WTC11 (cell line): Measurements from ENCODE around the gene ACTRT3. TPM values are rescaled to one million over a fixed set of nuclear protein-coding genes. Genes with fewer than 3 reads are reported as not detected.

Experiments
- ATAC-seq: fragments of 200-7000 bp; cut with Tn5 transposase; 2 replicates; pipeline ENCODE4 v1.10.0; 2021; ENCODE audit warnings: mild to moderate bottlenecking, moderate library complexity
- CTCF ChIA-PET: fragments of 300-600 bp; sonication (Branson Sonifier 250); formaldehyde crosslinking; loops from one replicate; lab custom pipeline; 2021; ENCODE audit warnings: antibody characterized with exemption; lab: Charles Lee
- POLR2A ChIA-PET: fragments of 350-600 bp; sonication (Branson Sonifier 250); formaldehyde crosslinking; loops from one replicate; lab custom pipeline; 2021; ENCODE audit warnings: antibody characterized with exemption; lab: Charles Lee
- DNase-seq: peaks from one replicate; pipeline ENCODE4 v3.0.0; 2021; ENCODE audit warnings: low spot score
- H3K27ac Mint-ChIP-seq: 2 replicates; pipeline ENCODE4 v1.8.0; 2021; ENCODE audit warnings: mixed read lengths
- H3K27me3 Mint-ChIP-seq: 2 replicates; pipeline ENCODE4 v1.8.0; 2021; ENCODE audit warnings: low read depth, mild to moderate bottlenecking, moderate library complexity, mixed read lengths
- H3K36me3 Mint-ChIP-seq: 2 replicates; pipeline ENCODE4 v1.8.0; 2021; ENCODE audit warnings: mixed read lengths
- H3K4me1 Mint-ChIP-seq: 2 replicates; pipeline ENCODE4 v1.8.0; 2022; ENCODE audit warnings: mixed read lengths
- H3K4me3 Mint-ChIP-seq: 2 replicates; pipeline ENCODE4 v1.8.0; 2021; ENCODE audit warnings: mild to moderate bottlenecking, moderate library complexity, mixed read lengths
- H3K9me3 Mint-ChIP-seq: 2 replicates; pipeline ENCODE4 v1.8.0; 2021; ENCODE audit warnings: mixed read lengths
- ARID4B ChIP-seq: sonication (generic); formaldehyde crosslinking; IDR thresholded peaks from 2 replicates; pipeline ENCODE4 v1.8.0; 2023; ENCODE audit warnings: missing genetic modification reagents, mild to moderate bottlenecking, borderline replicate concordance
- ATF1 ChIP-seq: sonication (generic); formaldehyde crosslinking; IDR thresholded peaks from 2 replicates; pipeline ENCODE4 v1.8.1; 2023; ENCODE audit warnings: mild to moderate bottlenecking, moderate library complexity, missing genetic modification reagents
- CDX4 ChIP-seq: fragments of 250-450 bp; sonication (Bioruptor Pico); IDR thresholded peaks from 2 replicates; pipeline ENCODE4 v1.9.0; 2021; ENCODE audit warnings: moderate library complexity, mild to moderate bottlenecking, inconsistent platforms, borderline replicate concordance
- CREB1 ChIP-seq: sonication (generic); formaldehyde crosslinking; IDR thresholded peaks from 2 replicates; pipeline ENCODE4 v1.8.0; 2023; ENCODE audit warnings: mild to moderate bottlenecking, missing genetic modification reagents
- ESRRA ChIP-seq: sonication (generic); formaldehyde crosslinking; IDR thresholded peaks from 2 replicates; pipeline ENCODE4 v1.8.1; 2022; ENCODE audit warnings: mild to moderate bottlenecking, missing genetic modification reagents, borderline replicate concordance
- GRHL2 ChIP-seq: fragments of 250-450 bp; sonication (Bioruptor Pico); IDR thresholded peaks from 2 replicates; pipeline ENCODE4 v1.8.0; 2022; ENCODE audit warnings: mild to moderate bottlenecking, moderate library complexity; ENCODE audit not compliant: insufficient replicate concordance, severe bottlenecking
- MAX ChIP-seq: sonication (generic); formaldehyde crosslinking; IDR thresholded peaks from 2 replicates; pipeline ENCODE4 v1.8.0; 2022; ENCODE audit warnings: mild to moderate bottlenecking, missing genetic modification reagents
- NR1H2 ChIP-seq: sonication (generic); formaldehyde crosslinking; IDR thresholded peaks from 2 replicates; pipeline ENCODE4 v1.9.0; 2021; ENCODE audit warnings: mild to moderate bottlenecking, moderate library complexity, missing genetic modification reagents
- PRDM15 ChIP-seq: sonication (generic); formaldehyde crosslinking; IDR thresholded peaks from 2 replicates; pipeline ENCODE4 v1.8.0; 2022; ENCODE audit warnings: missing genetic modification reagents
- PRRX2 ChIP-seq: fragments of 250-450 bp; sonication (Bioruptor Pico); IDR thresholded peaks from 2 replicates; pipeline ENCODE4 v1.8.0; 2021; ENCODE audit warnings: mild to moderate bottlenecking
- SMAD3 ChIP-seq: sonication (generic); formaldehyde crosslinking; IDR thresholded peaks from 2 replicates; pipeline ENCODE4 v1.8.0; 2022; ENCODE audit warnings: missing genetic modification reagents, mild to moderate bottlenecking, borderline replicate concordance
- TP53 ChIP-seq: sonication (generic); formaldehyde crosslinking; IDR thresholded peaks from 2 replicates; pipeline ENCODE4 v1.8.1; 2023; ENCODE audit warnings: mild to moderate bottlenecking, missing genetic modification reagents
- ZBTB21 ChIP-seq: sonication (generic); formaldehyde crosslinking; IDR thresholded peaks from 2 replicates; pipeline ENCODE4 v1.8.1; 2023; ENCODE audit warnings: mild to moderate bottlenecking, missing genetic modification reagents, borderline replicate concordance
- ZNF232 ChIP-seq: sonication (generic); formaldehyde crosslinking; IDR thresholded peaks from 2 replicates; pipeline ENCODE4 v1.8.0; 2022; ENCODE audit warnings: mild to moderate bottlenecking, missing genetic modification reagents
- ZNF263 ChIP-seq: sonication (generic); formaldehyde crosslinking; IDR thresholded peaks from 2 replicates; pipeline ENCODE4 v1.8.1; 2022; ENCODE audit warnings: low read depth, mild to moderate bottlenecking, moderate library complexity, missing genetic modification reagents
- ZNF281 ChIP-seq: sonication (generic); formaldehyde crosslinking; IDR thresholded peaks from 2 replicates; pipeline ENCODE4 v1.8.0; 2023; ENCODE audit warnings: mild to moderate bottlenecking, missing genetic modification reagents
- total RNA-seq: library from RNA; stranded (reverse); gene quantifications from 3 replicates; pipeline ENCODE4 v1.2.3, GENCODE V29; 2021

The ACTRT3 gene
- total RNA-seq, 1 experiment from 2014 or later = 2.3 TPM

GRCh38 chr3:169755488-169755887 lies 13.9 kb downstream of the ACTRT3 start:
- TF ChIP-seq ZBTB21 = no peak
- TF ChIP-seq PRRX2 = no peak
- TF ChIP-seq CREB1 (CRISPR knock-in tag) = no peak
- no peak for TF ChIP-seq NR1H2 (CRISPR knock-in tag)
- TF ChIP-seq, all 79 proteins: peak for 0
- ATAC-seq = no peak
- H3K27ac Mint-ChIP-seq = no peak overlapping the region
- DNase-seq = no peak
- CTCF ChIA-PET = no interaction called here
- H3K9me3 Mint-ChIP-seq = peaks cover 7% of the 10 kb centered on the region; the same call in 1 of the 2 replicates
- H3K36me3 Mint-ChIP-seq = no peaks in the 10 kb centered on the region
- H3K4me1 Mint-ChIP-seq = peaks cover 7% of the 10 kb centered on the region
- POLR2A ChIA-PET = no interaction called here
- no peak overlapping the region for H3K4me3 Mint-ChIP-seq
- no peaks in the 10 kb centered on the region for H3K27me3 Mint-ChIP-seq

GRCh38 chr3:169754711-169755110 lies 14.7 kb downstream of the ACTRT3 start:
- ChIA-PET CTCF (interaction anchor here (1.2 to 1.5 kb wide), 2 partner anchors 9 to 11 kb away, joined by 3 read pairs; no protein-coding TSS in a partner anchor), POLR2A (no interaction called here)
- TF ChIP-seq PRDM15 (CRISPR knock-in tag) (no peak), ESRRA (CRISPR knock-in tag) (no peak), ZNF281 (CRISPR knock-in tag) (no peak), ZNF263 (CRISPR knock-in tag) (no peak), ARID4B (no peak), MAX (CRISPR knock-in tag) (no peak), GRHL2 (CRISPR knock-in tag) (no peak), ATF1 (CRISPR knock-in tag) (no peak), ZNF232 (CRISPR knock-in tag) (no peak), TP53 (no peak), CDX4 (CRISPR knock-in tag) (no peak), SMAD3 (CRISPR knock-in tag) (no peak)
- Mint-ChIP-seq H3K27me3 (no peaks in the 10 kb centered on the region), H3K4me1 (peaks cover 7% of the 10 kb centered on the region), H3K4me3 (no peak overlapping the region), H3K36me3 (no peaks in the 10 kb centered on the region), H3K27ac (no peak overlapping the region), H3K9me3 (peaks cover 4% of the 10 kb centered on the region; the same call in 1 of the 2 replicates)
- ATAC-seq (no peak), DNase-seq (no peak)
